NCI-H1417 treated with DMSO at 0.1 percent for 48 hours (cell line): ENCODE measurements around the gene GPC3.
"Not testable (repeated sequence)": the region's sequence is repeated elsewhere in the genome, so short reads cannot be mapped to it uniquely, and the experiment has no call there.

Source experiments
- DNase-seq: peaks from one replicate; lab custom pipeline; 2025; lab: John Stamatoyannopoulos, UW

The GPC3 gene

DNA sequence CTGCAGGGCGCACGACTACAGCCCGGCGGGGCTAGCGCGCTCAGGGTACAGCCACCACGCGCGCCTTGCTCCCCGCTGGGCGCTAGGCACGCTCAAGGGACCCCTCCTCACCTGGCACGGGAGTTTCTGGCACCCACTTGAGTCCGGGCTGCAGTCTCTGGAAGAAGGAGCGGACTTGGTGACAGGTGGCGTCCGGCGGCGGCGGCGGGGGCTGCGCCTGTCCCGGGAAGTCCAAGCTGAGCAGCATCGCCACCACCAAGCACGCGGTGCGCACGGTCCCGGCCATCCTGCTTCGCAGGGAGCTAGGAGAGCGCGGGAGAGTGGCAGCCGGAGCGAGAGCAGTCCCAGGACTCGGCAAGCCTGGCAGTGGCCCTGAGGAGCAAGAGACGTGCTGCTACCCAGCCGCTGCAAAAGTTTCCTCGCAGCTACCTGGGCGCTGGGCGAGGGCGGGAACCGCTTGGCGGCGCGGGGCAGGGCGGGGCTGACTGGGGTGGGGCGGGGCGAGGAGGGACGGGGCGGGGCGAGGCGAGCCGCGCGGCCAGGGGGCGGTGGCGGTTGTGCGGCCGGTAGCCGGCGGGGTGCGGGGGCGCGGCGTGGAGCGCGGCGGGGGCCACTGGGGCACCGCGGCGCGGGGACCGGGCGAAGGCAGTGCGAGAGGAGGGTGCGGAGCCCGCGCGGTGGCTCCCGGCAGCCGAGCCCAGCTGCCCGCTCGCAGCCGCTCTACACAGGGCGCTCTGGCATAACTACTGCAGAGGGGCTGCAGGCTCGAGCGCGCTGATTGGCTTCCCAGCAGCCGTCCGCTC lies at the start of gene GPC3:
Gene GPC3, minus strand, starts transcription at position 431 of the 803 bp plus-strand sequence.
- DNase-seq, result no peak

DNA sequence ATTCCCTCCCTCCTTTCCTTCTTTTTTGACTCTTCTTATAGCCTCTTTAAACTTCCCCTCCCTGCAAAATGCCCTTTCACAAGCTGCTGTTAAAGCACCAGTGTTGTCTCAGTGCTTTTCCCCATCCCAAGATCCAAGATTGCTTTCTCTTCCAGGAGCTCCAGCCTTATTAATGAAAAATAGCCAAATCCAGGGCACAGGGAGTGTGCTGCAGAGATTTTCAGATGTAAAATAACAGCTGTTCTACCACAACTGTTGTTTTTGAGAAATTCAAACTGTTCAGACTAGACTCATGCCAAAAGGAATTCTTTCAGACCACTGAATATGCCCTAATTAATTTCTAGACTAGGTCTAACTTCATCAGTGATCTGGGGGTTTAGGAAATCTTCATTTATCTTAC lies 47.0 kb upstream of the GPC3 start:
- no peak for DNase-seq

DNA sequence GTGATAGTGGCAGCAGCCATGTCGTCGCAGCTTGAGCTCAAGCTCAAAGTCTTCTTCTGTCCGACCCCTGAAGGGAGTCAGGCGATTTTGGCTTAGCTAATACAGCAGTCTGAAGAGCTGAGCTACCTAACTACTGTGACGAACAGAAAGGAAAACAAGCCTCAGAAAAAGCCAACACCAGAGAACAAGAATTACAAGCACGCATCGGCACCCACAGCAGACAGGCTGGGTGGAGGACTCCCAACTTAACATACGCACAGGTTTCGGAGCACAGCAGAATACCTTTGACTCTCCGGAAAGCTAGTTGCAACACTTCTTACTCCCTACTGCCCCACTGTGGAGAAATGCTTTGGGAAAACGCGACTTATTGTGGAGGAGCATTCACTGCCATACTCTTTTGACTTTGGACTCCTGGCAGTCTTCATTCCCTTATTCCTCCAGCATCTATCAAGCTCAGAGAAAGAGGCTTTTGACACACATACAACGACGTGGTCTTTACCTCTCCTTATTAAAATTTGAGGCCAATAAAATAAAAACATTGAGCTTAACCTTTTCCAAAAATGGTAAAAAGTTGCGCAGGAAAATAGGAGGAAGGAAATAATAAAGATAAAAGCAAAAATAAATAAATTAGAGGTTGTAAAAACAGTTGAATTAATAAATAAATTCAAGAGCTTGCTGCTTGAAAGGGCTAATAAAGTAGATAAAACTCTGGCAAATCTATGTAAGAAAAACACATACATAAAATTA lies 41.3 kb upstream of the GPC3 start:
- DNase-seq, result no peak

DNA sequence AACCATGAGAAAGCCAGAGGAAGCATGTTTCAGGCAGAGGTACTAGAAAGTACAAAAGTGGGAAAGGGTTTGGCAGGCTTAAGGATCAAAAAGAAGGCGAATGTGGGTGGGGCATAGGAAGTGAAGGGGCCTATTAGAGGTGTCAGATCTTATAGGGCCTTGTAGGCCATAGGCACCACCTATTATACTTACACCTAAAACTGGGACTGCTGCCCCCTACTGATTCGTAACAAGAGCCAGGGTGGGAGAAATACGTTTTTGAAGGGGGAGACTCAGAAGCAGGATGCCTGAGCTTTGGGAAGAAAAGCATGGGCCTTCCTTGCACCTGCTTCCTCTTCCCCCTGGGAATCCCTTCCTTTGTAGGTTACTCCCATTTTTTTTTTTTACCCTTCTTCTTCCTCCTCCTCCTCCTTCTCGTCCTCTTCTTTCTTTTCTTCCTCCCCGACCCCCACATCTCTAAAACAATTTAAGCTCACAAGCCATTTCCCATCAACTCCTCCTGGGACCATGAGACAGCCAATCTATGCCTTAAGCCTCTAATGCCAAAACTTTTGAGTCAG lies 40.7 kb upstream of the GPC3 start:
- DNase-seq, result no peak

DNA sequence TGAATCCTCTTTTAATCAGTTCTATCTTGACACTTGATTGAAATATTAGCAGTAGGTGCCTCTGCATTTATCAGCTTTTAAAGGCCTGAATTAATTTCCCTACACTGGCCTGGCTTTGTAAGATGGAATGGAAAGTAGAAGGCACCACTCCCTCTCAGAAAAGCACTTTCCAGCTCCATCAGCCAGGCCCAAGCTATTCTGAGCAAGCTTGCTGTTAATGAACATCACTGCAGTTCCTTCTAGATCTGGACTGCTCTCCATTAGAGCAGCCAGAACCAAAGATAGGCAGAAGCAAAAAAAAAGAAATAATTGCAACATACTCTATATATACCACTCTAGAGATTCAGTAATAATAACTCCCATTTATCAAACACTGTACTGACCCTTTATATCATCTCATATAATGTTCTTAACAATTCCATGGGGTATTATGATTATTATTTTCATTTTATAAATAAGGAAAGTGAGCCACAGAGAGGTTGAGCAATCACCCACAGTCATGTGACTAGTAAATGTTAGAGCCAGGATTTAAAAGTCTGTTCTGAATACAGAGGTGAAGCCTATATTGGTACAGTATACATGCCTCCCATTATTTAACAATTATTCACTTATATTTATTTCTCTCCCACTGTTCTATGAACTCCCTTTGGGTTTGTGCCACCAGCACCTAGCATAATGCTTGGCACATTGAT lies 39.4 kb upstream of the GPC3 start:
- no peak for DNase-seq

DNA sequence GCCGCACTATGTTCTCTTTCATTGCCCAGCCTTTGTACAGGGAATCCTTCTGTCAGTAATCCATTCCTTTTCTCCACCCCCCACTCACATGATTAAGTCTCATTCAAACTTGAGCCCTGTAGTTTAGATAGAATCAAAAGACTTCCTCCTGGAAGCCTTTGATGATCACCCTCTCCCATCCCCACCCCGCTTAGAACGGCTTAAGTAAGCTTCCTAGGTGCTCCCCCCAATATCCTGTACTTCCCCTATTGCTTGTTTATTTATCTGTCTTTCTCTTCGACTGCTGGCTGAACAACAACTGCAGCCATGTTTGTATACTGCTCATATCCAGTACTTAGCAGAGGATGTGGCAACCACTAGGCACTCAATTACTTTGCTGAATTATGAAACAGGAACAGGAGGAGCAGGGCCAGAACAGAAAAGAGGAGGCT lies 38.5 kb upstream of the GPC3 start:
- DNase-seq, result no peak

DNA sequence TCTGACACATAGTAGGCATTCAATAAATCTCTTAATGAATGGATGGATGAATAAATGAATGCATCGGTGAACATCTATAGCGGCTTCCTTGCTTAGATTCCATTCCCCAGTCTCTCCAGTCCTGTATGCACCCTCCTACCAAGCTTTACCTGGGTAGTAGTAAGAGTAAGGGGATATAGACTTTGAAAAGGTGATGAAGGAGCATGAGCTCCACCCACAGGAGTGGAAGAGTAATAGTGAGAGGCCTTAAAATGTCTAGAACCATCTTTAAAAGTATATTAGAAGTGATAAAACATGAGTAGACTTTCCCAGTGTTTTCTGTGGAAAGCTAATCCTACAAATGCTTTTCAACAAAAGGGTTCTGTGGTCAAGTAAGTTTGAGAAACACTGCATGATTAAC lies 35.5 kb upstream of the GPC3 start:
- no peak for DNase-seq

DNA sequence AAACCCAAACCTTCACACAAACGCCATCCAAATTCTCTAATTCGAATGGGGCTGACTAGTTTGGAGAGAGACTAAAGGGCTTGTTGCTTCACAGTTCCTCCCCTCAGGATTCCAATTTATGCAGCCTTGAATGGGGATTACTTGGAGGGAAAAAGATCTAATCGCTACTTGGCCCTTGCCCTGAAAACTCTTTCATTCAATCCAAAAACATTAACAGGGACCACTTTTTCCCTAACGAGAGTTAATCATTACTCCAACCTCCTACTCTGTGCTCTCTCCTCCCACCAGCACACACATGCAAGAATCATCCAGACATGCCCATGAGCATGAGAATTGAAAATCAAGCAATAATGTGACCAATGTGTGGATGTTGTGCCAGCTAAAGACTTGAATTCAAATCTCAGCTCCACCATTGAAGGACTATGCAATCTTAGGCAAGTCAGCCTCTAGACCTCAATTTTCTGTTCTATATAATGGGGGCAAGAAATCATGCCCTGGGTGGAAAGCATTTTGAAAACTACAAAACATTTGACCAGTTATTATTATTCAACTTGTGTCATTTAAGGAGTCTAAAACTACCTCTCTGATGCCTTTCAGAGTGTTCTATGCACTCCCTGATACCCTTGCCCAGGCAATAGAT lies 34.3 kb upstream of the GPC3 start:
- DNase-seq, result no peak

DNA sequence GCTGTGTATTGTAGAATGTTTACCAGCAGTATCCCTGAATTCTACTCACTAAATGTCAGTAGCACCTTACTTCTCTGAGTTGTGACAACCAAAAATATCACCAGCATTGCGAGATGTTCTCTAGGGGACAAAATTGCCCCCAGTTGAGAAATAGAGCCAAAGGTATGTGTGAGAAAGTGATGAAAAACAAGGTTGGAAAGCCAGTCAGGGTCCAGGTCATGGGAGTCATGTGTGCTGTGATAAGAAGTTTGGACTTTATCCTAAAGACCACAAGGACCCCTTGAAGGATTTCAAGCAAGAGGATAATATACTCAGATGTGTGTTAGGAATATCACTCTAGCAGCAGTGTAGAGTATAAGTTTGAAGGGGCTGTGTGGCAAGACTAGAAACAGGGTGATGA lies 30.9 kb upstream of the GPC3 start:
- not testable (repeated sequence) for DNase-seq

DNA sequence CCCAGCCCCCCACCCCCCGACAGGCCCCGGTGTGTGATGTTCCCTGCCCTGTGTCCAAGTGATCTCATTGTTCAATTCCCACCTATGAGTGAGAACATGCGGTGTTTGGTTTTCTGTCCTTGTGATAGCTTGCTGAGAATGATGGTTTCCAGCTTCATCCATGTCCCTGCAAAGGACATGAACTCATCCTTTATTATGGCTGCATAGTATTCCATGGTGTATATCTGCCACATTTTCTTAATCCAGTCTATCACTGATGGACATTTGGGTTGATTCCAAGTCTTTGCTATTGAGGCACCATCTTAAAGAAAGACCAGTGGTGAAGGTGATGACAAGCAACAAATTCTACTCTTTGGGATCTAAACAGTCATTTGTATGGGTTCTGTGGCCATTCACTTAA lies 30.1 kb upstream of the GPC3 start:
- not testable (repeated sequence) for DNase-seq

DNA sequence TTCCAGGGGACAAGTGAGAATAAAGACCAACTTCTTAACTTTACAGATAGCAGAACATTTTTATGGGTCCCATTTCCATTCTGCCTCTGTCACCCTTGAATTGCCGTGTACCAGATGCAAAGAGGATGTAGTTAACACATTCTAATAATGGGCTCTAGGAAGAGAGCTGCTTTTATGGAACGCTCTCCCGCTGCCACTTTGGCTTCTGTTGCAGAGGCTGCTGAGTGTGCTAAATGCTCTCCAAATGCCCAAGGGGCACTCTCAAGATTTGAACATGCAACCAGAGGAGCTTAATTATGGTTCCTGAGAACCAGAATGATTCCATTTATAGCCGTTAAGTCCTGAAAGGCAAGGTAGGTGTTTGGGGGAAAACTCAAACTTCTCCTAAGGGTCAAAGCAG lies 28.1 kb upstream of the GPC3 start:
- no peak for DNase-seq

DNA sequence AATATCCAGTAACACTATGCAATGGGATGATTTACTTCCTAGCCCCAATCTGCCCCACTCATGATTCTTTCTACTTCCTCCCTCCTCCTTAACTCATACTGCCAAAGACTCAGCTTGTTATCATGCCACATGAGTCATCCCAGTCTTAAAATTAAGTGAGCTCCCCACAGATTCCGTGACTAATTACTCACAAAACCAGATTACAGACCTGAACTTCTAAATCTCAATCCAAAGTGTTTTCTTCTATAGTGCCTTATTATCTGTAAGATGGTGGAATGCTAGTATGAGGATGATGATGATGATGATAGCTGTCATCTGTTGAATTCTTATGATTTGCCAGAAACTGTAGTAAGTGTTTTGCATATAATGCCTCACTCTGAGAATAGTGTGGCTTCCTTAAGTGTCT lies 27.7 kb upstream of the GPC3 start:
- no peak for DNase-seq

DNA sequence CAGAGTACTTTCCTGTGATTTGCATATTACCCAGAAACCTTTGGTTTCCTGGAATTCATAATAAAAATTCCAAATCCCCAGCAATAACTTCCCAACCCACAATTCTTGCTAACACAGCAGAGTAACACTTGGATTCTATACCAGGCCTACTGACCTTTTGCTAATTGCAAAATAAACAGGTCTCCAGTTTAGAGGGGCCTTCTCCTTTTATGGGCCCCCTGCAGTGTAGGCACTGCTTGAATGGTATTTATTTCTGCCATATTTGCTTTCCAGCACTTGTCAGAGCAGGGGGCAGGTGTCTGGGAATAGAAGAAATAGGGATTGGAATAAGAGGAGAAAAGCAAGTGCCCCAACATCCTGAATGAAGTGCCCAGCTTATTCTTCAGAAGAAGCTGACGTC lies 25.3 kb upstream of the GPC3 start:
- DNase-seq, result peak; percentile 4

DNA sequence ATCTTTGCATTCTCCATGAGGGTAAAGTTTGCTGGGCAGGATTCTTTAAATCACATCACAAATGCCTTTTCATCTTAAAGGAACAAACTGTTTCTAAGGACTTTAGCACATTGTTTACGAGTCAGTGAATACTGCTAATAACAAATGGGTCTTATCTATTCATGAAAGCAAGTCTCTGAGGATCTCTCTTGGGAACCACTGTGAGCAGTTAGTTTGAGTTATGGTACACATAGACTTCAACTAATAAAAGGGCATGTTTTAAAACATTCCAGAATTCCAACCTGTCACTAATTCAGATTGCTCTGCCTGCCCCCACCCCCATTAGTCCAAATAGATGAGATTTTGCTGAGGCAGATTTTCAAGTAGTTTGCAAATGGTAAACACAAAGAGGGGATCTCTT lies 22.3 kb upstream of the GPC3 start:
- DNase-seq, result no peak

DNA sequence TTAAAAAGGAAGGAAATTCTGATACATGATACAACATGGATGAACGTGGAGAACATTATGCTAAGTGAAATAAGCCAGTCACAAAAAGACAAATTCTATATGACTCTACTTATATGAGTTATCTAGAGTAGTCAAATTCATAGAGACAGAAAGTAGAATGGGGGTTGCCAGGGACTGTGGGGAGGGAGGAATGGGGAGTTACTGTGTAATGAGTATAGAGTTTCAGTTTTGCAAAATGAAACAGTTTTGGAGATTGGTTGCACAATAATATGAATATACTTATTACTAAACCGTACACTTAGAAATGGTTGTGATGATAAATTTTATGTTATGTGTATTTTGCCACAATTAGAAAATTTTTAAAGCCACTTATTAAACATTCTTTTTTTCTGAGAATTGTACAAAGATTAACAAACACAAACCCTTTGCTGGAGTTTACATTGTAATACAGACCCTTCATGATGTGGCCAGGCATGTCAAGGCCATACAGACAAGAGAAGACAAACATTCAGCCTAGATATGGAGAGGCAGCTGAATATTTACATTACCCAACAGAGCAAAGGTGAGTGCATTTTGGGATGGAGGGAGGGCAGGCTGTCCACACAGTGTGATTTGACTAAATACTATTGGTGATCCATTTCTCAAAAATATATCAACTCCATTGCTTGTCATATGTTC lies 21.2 kb upstream of the GPC3 start:
- no peak for DNase-seq

DNA sequence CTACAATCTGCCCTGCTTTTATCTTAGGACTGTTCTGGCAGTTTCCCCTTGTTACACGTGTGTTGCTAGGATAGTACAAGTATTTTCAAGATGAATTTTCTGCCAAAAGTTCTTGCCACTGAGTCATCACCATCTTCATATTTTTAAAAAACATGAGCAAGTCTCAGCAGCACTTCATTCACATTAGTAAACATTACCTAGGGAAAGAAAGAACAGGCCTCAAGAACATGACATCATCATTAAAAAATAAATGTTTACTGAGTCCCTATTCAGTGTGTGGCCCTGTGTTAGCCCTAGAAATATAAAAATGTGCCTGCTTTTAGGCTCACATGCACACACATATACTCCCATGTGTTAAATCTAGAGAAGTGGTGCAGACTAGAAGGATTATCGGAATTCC lies 18.7 kb upstream of the GPC3 start:
- DNase-seq, result no peak

DNA sequence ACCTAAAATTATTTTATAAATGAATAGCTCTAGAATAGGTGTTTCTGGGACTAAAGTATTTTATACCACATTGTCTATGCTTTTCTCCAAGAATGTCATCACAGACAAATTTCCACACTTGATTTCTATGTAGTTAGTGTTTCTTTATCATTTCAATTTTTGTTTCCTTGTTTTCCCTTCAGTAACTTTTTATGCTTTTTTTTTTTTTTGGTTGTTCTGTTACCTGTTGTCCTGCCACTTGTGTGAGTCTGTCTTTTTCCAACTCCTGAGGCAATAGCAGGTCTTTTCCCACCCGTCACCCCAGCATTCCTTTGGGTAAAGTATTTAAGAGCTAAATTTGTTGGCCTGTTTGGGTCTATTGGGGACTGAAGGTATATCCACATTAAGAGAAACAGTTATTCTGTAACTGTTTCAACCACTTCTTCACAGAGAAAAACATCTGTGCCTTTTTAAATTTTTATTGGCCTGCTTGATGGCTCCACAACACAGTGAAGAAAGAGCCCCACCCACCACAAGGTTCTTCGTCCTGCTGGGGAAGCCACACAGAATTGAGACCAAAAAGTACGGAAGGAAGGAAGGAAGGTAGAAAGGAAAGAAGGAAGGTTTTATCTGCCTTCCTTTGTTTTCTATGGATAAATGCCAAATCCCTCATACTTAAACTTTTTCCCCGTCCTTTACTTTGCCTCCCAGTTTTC lies 17.7 kb upstream of the GPC3 start:
- no peak for DNase-seq

DNA sequence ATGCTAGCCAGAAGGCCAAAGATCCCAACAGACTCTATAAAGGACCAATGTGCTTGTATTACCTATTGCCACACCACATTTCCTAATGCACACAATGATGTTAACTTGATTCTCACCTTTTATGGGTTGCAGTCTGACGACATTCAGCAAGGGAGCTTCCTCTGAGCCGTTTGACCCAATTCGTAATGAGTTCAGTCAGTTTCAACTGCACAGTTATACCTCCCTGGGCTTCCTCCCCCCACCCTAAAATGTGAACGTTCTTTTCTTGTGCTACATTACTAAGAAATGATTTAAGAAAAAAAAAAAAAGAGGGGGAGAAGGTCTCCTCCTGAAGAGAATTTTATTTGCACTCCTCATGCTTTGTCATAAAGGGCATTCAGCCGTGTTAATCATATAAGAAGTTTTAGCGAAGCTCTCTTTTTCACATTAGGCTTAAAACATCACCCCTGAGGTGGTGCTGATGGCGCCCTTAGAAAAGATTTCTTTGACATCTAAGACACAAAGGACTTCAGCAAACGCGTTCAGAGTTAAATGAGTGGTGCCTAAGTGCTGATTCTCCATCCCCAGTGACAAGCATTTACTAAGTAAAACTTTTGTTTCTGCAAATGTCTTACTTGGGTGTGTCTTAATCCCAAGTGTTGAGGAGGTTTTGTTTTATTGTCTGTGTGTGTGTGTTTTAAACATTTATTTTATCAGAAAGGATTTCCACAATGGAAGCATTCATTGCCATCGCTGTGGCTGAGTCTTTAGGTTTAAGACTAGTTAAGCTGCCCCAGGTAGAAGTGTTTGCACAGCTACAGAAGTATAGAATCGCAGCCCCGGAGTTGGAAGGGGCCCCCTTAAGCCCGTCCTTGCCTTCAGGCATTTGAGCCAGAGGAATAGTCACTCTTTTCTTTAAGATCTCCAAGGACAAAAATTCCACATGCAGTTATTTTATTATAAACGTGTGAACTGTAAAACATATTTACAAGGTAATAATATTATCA lies 15.2 kb upstream of the GPC3 start:
- DNase-seq, result no peak

DNA sequence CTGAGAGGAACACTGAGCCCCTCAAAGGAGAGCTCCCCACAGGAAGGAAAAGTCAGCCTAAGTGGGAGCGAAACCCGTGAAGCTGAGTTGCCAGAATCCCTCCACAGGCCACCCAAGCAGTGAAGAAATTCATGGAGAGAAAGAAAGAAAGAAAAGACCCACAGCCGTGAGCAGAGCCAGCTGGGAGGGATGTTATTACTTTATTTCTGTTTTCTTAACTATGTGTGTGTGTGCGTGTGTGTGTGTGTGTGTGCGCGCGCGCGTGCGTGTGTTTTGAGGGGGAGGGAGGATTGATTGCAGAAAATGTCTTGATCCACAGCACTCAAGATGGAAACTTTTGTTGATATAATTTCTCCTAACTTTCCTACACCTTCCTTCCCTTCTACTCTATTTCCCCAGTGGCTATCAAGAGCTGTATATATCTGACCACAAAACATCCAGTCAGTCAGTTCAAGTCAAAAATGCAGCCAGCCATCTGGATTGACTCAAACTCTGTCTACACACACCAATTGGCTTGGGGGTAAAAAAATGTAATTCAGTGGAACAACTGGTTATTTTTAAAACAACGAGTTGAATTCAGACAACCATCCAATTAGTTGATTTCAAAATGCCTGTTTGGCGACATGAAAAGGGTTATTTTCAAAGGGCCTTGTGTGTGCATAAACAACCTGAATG lies 13.8 kb upstream of the GPC3 start:
- DNase-seq, result no peak
